ENCODE results near the gene RBM47.

DNA sequence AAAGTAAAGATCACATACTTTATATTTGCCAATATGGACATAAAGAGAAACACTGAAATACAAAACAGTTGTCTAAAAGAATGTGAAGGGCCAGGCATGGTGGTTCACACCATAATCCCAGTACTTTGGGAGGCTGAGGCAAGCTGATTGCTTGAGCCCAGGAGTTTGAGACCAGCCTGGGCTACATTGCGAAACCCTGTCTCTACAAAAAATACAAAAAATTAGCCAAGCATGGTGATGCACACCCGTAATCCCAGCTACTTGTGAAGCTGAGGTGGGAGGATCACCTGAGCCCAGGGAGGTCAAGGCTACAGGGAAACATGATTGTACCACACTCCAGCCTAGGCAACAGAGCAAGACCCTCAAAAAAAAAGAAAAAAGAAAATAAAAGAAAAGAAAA lies 11.8 kb downstream of the RBM47 start:
- TF ChIP-seq GATA1 (IDR thresholded peaks at IDR 0.05; ENCODE audit: low read depth, low read length) (no peak), POLR2A (IDR thresholded peaks at IDR 0.05; ENCODE audit: low read length) (no peak)
